ENCODE results near the gene GNG2.

GNG2 gene

GRCh38 chr14:52018252-52018651 lies 157.8 kb downstream of the GNG2 start:
- H4K20me1 ChIP-seq (ENCODE audit: low read depth, low read length): no peaks in the 10 kb centered on the region
- no peak overlapping the region for H3K4me3 ChIP-seq (ENCODE audit: insufficient read depth, low read length, poor library complexity, severe bottlenecking)
- H3K9me2 ChIP-seq (replicated peaks; ENCODE audit: insufficient read depth, low read length): no peaks in the 10 kb centered on the region
- H3F3A ChIP-seq (ENCODE audit: insufficient read depth): no peaks in the 10 kb centered on the region
- no peaks in the 10 kb centered on the region for H3K79me2 ChIP-seq (ENCODE audit: insufficient read depth, low read length)
- H3K27ac ChIP-seq (ENCODE audit: low read depth, low read length): no peak overlapping the region
- H3K27me3 ChIP-seq (ENCODE audit: low read length): no peaks in the 10 kb centered on the region
- no peaks in the 10 kb centered on the region for H3K36me3 ChIP-seq (ENCODE audit: low read length)
- H2AFZ ChIP-seq (ENCODE audit: low read depth, low read length, severe bottlenecking): no peak overlapping the region
- H3K9ac ChIP-seq (ENCODE audit: low read length): no peak overlapping the region
- TF ChIP-seq, protein P1, sequence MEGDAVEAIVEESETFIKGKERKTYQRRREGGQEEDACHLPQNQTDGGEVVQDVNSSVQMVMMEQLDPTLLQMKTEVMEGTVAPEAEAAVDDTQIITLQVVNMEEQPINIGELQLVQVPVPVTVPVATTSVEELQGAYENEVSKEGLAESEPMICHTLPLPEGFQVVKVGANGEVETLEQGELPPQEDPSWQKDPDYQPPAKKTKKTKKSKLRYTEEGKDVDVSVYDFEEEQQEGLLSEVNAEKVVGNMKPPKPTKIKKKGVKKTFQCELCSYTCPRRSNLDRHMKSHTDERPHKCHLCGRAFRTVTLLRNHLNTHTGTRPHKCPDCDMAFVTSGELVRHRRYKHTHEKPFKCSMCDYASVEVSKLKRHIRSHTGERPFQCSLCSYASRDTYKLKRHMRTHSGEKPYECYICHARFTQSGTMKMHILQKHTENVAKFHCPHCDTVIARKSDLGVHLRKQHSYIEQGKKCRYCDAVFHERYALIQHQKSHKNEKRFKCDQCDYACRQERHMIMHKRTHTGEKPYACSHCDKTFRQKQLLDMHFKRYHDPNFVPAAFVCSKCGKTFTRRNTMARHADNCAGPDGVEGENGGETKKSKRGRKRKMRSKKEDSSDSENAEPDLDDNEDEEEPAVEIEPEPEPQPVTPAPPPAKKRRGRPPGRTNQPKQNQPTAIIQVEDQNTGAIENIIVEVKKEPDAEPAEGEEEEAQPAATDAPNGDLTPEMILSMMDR (IDR thresholded peaks at IDR 0.05; ENCODE audit: insufficient read depth, low read length, poor library complexity, severe bottlenecking): no peak
- no peak for TF ChIP-seq EZH2phosphoT487 (conservative IDR thresholded peaks at IDR 0.05; ENCODE audit: low read length)
- no peaks in the 10 kb centered on the region for H3K9me3 ChIP-seq (ENCODE audit: insufficient read depth, low read length)
- no peak overlapping the region for H3K4me2 ChIP-seq (ENCODE audit: low read depth, low read length, poor library complexity, severe bottlenecking)

- Histone ChIP-seq H3F3A (ENCODE audit: insufficient read depth) (no peaks in the 10 kb centered on the region), H3K9me2 (replicated peaks; ENCODE audit: insufficient read depth, low read length) (no peaks in the 10 kb centered on the region), H3K9me3 (ENCODE audit: insufficient read depth, low read length) (no peaks in the 10 kb centered on the region), H3K79me2 (ENCODE audit: insufficient read depth, low read length) (no peaks in the 10 kb centered on the region), H2AFZ (ENCODE audit: low read depth, low read length, severe bottlenecking) (no peak overlapping the region), H3K4me3 (ENCODE audit: insufficient read depth, low read length, poor library complexity, severe bottlenecking) (no peak overlapping the region), H3K9ac (ENCODE audit: low read length) (no peak overlapping the region), H3K27me3 (ENCODE audit: low read length) (no peaks in the 10 kb centered on the region), H3K27ac (ENCODE audit: low read depth, low read length) (no peak overlapping the region), H3K4me2 (ENCODE audit: low read depth, low read length, poor library complexity, severe bottlenecking) (no peak overlapping the region), H3K36me3 (ENCODE audit: low read length) (no peaks in the 10 kb centered on the region), H4K20me1 (ENCODE audit: low read depth, low read length) (no peaks in the 10 kb centered on the region)
- no peak for TF ChIP-seq EZH2phosphoT487 (conservative IDR thresholded peaks at IDR 0.05; ENCODE audit: low read length)
- TF ChIP-seq, protein P1 (IDR thresholded peaks at IDR 0.05; ENCODE audit: insufficient read depth, low read length, poor library complexity, severe bottlenecking): no peak
Observed at GRCh38 chr14:52018970-52019369, 158.6 kb downstream of the GNG2 start.
